Ovary (tissue), 3 donors: ENCODE results near the gene BAX.

ENCODE experiments used
- POLR2A ChIP-seq: fragments of 450-650 bp; IDR thresholded peaks from one replicate; pipeline ENCODE4 v1.6.1; 2017; ENCODE audit warnings: antibody characterized with exemption, mild to moderate bottlenecking, moderate library complexity
- TF ChIP-seq, protein P1 (sequence below), 3 donors: fragments of 450-650 bp in 2 of 3; fragments of 200-600 bp in 1 of 3; IDR thresholded peaks; one replicate each; pipeline versions ENCODE4 v1.5.1 to v1.8.0; 2016 to 2022; ENCODE audit warnings: antibody characterized with exemption in 3 of 3, mild to moderate bottlenecking in 1 of 3
- donor health status: DM: no; HTN: no; CAD: no.

- TF ChIP-seq, protein P1, sequence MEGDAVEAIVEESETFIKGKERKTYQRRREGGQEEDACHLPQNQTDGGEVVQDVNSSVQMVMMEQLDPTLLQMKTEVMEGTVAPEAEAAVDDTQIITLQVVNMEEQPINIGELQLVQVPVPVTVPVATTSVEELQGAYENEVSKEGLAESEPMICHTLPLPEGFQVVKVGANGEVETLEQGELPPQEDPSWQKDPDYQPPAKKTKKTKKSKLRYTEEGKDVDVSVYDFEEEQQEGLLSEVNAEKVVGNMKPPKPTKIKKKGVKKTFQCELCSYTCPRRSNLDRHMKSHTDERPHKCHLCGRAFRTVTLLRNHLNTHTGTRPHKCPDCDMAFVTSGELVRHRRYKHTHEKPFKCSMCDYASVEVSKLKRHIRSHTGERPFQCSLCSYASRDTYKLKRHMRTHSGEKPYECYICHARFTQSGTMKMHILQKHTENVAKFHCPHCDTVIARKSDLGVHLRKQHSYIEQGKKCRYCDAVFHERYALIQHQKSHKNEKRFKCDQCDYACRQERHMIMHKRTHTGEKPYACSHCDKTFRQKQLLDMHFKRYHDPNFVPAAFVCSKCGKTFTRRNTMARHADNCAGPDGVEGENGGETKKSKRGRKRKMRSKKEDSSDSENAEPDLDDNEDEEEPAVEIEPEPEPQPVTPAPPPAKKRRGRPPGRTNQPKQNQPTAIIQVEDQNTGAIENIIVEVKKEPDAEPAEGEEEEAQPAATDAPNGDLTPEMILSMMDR (IDR thresholded peaks at IDR 0.05): no peak
- no peak for TF ChIP-seq POLR2A
Observed at GRCh38 chr19:48945415-48945814, 9.3 kb upstream of the BAX start.
